Left ventricle myocardium inferior (tissue), 1 donor: ENCODE results near the gene FCHSD1. TPM values are rescaled to one million over a fixed set of nuclear protein-coding genes. Genes with fewer than 3 reads are reported as not detected.
A peak's percentile ranks its signal among the peaks of the same experiment; 100 is the strongest.
"Not testable (repeated sequence)": the region's sequence is repeated elsewhere in the genome, so short reads cannot be mapped to it uniquely, and the experiment has no call there.

Source experiments
- DNase-seq: peaks from one replicate; pipeline ENCODE4 v3.0.0-alpha.2; 2020
- H3K27ac ChIP-seq: fragments of 200-600 bp; replicated peaks from 2 replicates; pipeline ENCODE4 v1.8.0; 2021
- H3K27me3 ChIP-seq: fragments of 200-600 bp; 2 replicates; pipeline ENCODE4 v1.8.0; 2021; ENCODE audit warnings: low read depth
- H3K36me3 ChIP-seq: fragments of 200-600 bp; 2 replicates; pipeline ENCODE4 v1.8.0; 2021
- H3K4me1 ChIP-seq: fragments of 200-600 bp; 2 replicates; pipeline ENCODE4 v1.8.0; 2021
- H3K4me3 ChIP-seq: fragments of 200-600 bp; 2 replicates; pipeline ENCODE4 v1.8.0; 2021; ENCODE audit warnings: mild to moderate bottlenecking, moderate library complexity
- H3K9me3 ChIP-seq: fragments of 200-600 bp; replicated peaks from 2 replicates; pipeline ENCODE4 v1.8.0; 2021
- intact Hi-C: fragments of 100-400 bp; cut with micrococcal nuclease; formaldehyde crosslinking; loops from one replicate; pipeline ENCODE4 v1.11.0; 2022
- total RNA-seq: library from RNA; stranded (reverse); fragmentation: NEBNext Ultra II Directional; extraction: Animal tissue kit (Norgen Biotek cat#: 25700); gene quantifications from one replicate; pipeline ENCODE4 v1.2.1, GENCODE V29; 2021
- TF ChIP-seq, protein P1 (sequence below): fragments of 200-600 bp; IDR thresholded peaks from 2 replicates; pipeline ENCODE4 v1.8.0; 2021; ENCODE audit warnings: antibody characterized with exemption, mild to moderate bottlenecking, borderline replicate concordance
- donor health status: DM: no; HTN: yes; CAD: no; lungs with severe emphysema.

The FCHSD1 gene
- total RNA-seq, 1 donor from 2014 or later: 4.7 TPM

- Histone ChIP-seq H3K27ac (peak overlapping the region; percentile 95), H3K36me3 (peaks cover 9% of the 10 kb centered on the region), H3K4me3 (peak overlapping the region; percentile 89), H3K27me3 (no peaks in the 10 kb centered on the region), H3K4me1 (peaks cover 72% of the 10 kb centered on the region), H3K9me3 (no peaks in the 10 kb centered on the region)
- DNase-seq: no peak
- intact Hi-C loops: no loop called here
- TF ChIP-seq, protein P1, sequence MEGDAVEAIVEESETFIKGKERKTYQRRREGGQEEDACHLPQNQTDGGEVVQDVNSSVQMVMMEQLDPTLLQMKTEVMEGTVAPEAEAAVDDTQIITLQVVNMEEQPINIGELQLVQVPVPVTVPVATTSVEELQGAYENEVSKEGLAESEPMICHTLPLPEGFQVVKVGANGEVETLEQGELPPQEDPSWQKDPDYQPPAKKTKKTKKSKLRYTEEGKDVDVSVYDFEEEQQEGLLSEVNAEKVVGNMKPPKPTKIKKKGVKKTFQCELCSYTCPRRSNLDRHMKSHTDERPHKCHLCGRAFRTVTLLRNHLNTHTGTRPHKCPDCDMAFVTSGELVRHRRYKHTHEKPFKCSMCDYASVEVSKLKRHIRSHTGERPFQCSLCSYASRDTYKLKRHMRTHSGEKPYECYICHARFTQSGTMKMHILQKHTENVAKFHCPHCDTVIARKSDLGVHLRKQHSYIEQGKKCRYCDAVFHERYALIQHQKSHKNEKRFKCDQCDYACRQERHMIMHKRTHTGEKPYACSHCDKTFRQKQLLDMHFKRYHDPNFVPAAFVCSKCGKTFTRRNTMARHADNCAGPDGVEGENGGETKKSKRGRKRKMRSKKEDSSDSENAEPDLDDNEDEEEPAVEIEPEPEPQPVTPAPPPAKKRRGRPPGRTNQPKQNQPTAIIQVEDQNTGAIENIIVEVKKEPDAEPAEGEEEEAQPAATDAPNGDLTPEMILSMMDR: no peak
These were observed 35.1 kb downstream of the FCHSD1 start for GRCh38 chr5:141615991-141616720.

DNA sequence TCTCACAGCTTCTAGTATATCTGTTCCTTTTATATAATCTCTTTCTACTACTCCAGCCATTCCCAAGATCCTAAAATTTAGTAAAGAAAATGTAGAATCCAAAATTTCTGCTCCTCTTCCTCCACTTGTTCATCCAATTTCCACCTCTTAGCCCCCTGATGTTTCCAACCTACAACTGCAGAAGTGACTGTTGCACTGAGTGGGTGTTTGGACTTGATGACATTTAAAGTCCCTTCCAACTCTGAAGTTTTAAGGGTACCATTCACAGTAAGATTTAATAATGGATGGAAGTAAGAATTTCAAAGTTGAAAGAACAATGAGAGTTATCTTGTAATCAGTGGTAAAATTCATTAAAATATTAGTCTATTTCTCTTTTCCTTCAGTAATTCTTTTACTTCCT is 37.9 kb downstream of the FCHSD1 start:
- no peak overlapping the region for H3K4me3 ChIP-seq
- H3K36me3 ChIP-seq: no peaks in the 10 kb centered on the region
- peaks cover 63% of the 10 kb centered on the region for H3K4me1 ChIP-seq
- no peak for DNase-seq
- no peaks in the 10 kb centered on the region for H3K9me3 ChIP-seq
- no peaks in the 10 kb centered on the region for H3K27me3 ChIP-seq
- H3K27ac ChIP-seq: no peak overlapping the region
- intact Hi-C loops: no loop called here
- TF ChIP-seq, protein P1: no peak

DNA sequence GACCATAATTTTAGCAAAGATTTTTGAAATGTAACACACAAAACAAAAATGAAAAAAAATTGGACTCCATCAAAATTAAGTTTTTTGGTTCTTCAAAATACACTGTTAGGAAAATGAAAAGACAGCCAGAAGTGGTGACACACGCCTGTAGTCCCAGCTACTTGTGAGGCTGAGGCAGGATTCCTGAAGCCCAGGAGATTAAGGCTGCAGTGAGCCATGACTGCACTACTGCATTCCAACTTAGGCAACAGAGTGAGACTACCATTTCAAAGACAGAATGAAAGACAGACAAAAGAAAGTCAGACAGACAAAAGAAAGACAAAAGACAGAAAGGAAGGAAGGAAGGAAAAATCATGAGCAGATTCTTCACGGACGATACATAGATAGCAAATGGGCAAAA is 39.9 kb downstream of the FCHSD1 start:
- Histone ChIP-seq H3K27me3 (no peaks in the 10 kb centered on the region), H3K4me1 (peaks cover 62% of the 10 kb centered on the region), H3K36me3 (no peaks in the 10 kb centered on the region), H3K27ac (no peak overlapping the region), H3K9me3 (no peaks in the 10 kb centered on the region), H3K4me3 (no peak overlapping the region)
- intact Hi-C loops: no loop called here
- TF ChIP-seq, protein P1: no peak
- no peak for DNase-seq

- H3K4me1 ChIP-seq: peaks cover 64% of the 10 kb centered on the region
- intact Hi-C loops, DNase-seq, H3K4me3 ChIP-seq, H3K36me3 ChIP-seq, H3K9me3 ChIP-seq, H3K27me3 ChIP-seq, H3K27ac ChIP-seq: not testable (repeated sequence)
These were observed 41.3 kb downstream of the FCHSD1 start for GRCh38 chr5:141609921-141610320.

DNA sequence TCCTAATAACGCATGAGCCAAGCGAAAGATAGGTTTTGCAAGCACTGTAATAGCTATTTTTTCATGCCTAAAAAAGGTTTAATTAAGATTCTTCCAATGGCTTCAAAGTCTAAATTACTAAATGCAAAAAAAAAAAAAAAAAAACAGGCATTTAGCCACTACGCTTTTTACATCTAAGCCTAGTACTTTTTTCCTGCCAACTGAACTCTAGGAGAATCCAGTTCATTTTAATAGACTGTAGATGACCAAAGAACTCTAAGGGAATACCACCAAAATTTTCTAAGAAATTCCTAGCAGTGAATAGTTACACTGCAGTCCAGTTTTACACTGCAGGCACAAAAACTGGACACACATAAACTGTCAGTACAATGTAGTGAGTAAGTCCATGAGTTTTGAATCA is 42.2 kb downstream of the FCHSD1 start:
- TF ChIP-seq, protein P1: no peak
- H3K4me3 ChIP-seq: no peak overlapping the region
- H3K27ac ChIP-seq: no peak overlapping the region
- H3K4me1 ChIP-seq: peaks cover 64% of the 10 kb centered on the region
- no peaks in the 10 kb centered on the region for H3K9me3 ChIP-seq
- no peaks in the 10 kb centered on the region for H3K36me3 ChIP-seq
- intact Hi-C loops: no loop called here
- DNase-seq: no peak
- no peaks in the 10 kb centered on the region for H3K27me3 ChIP-seq

GRCh38 chr5:141608557-141608956 is 42.7 kb downstream of the FCHSD1 start:
- no peaks in the 10 kb centered on the region for H3K9me3 ChIP-seq
- intact Hi-C loops: no loop called here
- H3K4me1 ChIP-seq: peaks cover 64% of the 10 kb centered on the region
- no peaks in the 10 kb centered on the region for H3K36me3 ChIP-seq
- no peak overlapping the region for H3K4me3 ChIP-seq
- TF ChIP-seq, protein P1: no peak
- H3K27ac ChIP-seq: no peak overlapping the region
- H3K27me3 ChIP-seq: no peaks in the 10 kb centered on the region
- DNase-seq: no peak
